DOHH2 (cell line): ENCODE results near the gene RBL1.
"Not testable (repeated sequence)": the region's sequence is repeated elsewhere in the genome, so short reads cannot be mapped to it uniquely, and the experiment has no call there.

Experiments used
- H3F3A ChIP-seq: fragments of 200-600 bp; sonication (generic), shearing (Covaris generic); 2 replicates; pipeline ENCODE4 v1.6.0; 2016; ENCODE audit warnings: antibody characterized with exemption, mild to moderate bottlenecking; ENCODE audit not compliant: control insufficient read depth, insufficient read depth
- H3K27ac ChIP-seq: fragments of 200-600 bp; sonication (generic); 2 replicates; pipeline ENCODE4 v1.5.1; 2014; ENCODE audit warnings: low read depth, mild to moderate bottlenecking, low read length, moderate library complexity
- H3K27me3 ChIP-seq: fragments of 200-600 bp; sonication (generic); 2 replicates; pipeline ENCODE4 v1.6.1; 2014; ENCODE audit warnings: mild to moderate bottlenecking, low read length, mixed read lengths; ENCODE audit not compliant: control insufficient read depth
- H3K36me3 ChIP-seq: fragments of 200-600 bp; sonication (generic); 2 replicates; pipeline ENCODE4 v1.6.1; 2014; ENCODE audit warnings: mild to moderate bottlenecking, low read length, moderate library complexity, mixed read lengths; ENCODE audit not compliant: control insufficient read depth
- H3K4me1 ChIP-seq: fragments of 200-600 bp; sonication (generic); 2 replicates; pipeline ENCODE4 v1.6.1; 2014; ENCODE audit warnings: mild to moderate bottlenecking, low read length, mixed read lengths; ENCODE audit not compliant: control insufficient read depth
- H3K4me2 ChIP-seq: fragments of 200-600 bp; sonication (generic); 2 replicates; pipeline ENCODE4 v1.6.0; 2014; ENCODE audit warnings: mild to moderate bottlenecking, low read length, moderate library complexity
- H3K4me3 ChIP-seq: fragments of 200-600 bp; sonication (generic); 2 replicates; pipeline ENCODE4 v1.5.1; 2014; ENCODE audit warnings: mild to moderate bottlenecking, low read length, mixed read lengths
- H3K79me2 ChIP-seq: fragments of 200-600 bp; sonication (generic); 2 replicates; pipeline ENCODE4 v1.6.1; 2014; ENCODE audit warnings: mild to moderate bottlenecking, low read length, mixed read lengths; ENCODE audit not compliant: control insufficient read depth
- H3K9me2 ChIP-seq: fragments of 200-600 bp; sonication (generic); replicated peaks from 2 replicates; pipeline ENCODE4 v1.6.1; 2014; ENCODE audit warnings: mild to moderate bottlenecking, low read length, mixed read lengths; ENCODE audit not compliant: control insufficient read depth
- H3K9me3 ChIP-seq: fragments of 200-600 bp; sonication (generic); 2 replicates; pipeline ENCODE4 v1.6.1; 2014; ENCODE audit warnings: antibody characterized with exemption, low read length, mixed read lengths; ENCODE audit not compliant: control insufficient read depth, insufficient read depth
- H4K20me1 ChIP-seq: fragments of 200-600 bp; sonication (generic); 2 replicates; pipeline ENCODE4 v1.6.0; 2014; ENCODE audit warnings: low read depth, mild to moderate bottlenecking, antibody characterized with exemption, low read length, moderate library complexity; ENCODE audit not compliant: control insufficient read depth, insufficient read depth
- CTCF ChIP-seq: fragments of 200-600 bp; sonication (generic); IDR thresholded peaks from one replicate; pipeline ENCODE4 v1.5.1; 2014; ENCODE audit warnings: antibody characterized with exemption, mild to moderate bottlenecking, low read depth, low read length; ENCODE audit not compliant: poor library complexity, severe bottlenecking
- EZH2phosphoT487 ChIP-seq: fragments of 200-600 bp; sonication (generic); IDR thresholded peaks from 2 replicates; pipeline ENCODE4 v1.6.1; 2017; ENCODE audit warnings: borderline replicate concordance, mild to moderate bottlenecking, antibody characterized with exemption, low read length, moderate library complexity, mixed read lengths

RBL1 gene

GRCh38 chr20:36998652-36999051 lies 97.1 kb downstream of the RBL1 start:
- Histone ChIP-seq H4K20me1 (no peaks in the 10 kb centered on the region), H3K79me2 (no peaks in the 10 kb centered on the region), H3K36me3 (peaks cover 59% of the 10 kb centered on the region), H3F3A (peaks cover 6% of the 10 kb centered on the region; the same call in 1 of the 2 replicates), H3K4me2 (no peak overlapping the region), H3K4me1 (no peaks in the 10 kb centered on the region), H3K9me3 (no peaks in the 10 kb centered on the region; the same call in 1 of the 2 replicates), H3K27ac (no peak overlapping the region), H3K4me3 (no peak overlapping the region), H3K27me3 (no peaks in the 10 kb centered on the region), H3K9me2 (no peaks in the 10 kb centered on the region)
- no peak for TF ChIP-seq CTCF
- no peak for TF ChIP-seq EZH2phosphoT487

- Histone ChIP-seq H3K4me1 (no peaks in the 10 kb centered on the region), H3K9me2 (no peaks in the 10 kb centered on the region), H3K27me3 (no peaks in the 10 kb centered on the region)
Measured at GRCh38 chr20:36997121-36997520, 98.7 kb downstream of the RBL1 start.

GRCh38 chr20:36994221-36994620 lies 101.6 kb downstream of the RBL1 start:
- H4K20me1 ChIP-seq, H3K79me2 ChIP-seq, H3K27ac ChIP-seq, H3K4me2 ChIP-seq, H3K4me3 ChIP-seq, H3K9me2 ChIP-seq, H3K27me3 ChIP-seq, H3K9me3 ChIP-seq: not testable (repeated sequence)
- H3K4me1 ChIP-seq = peaks cover 19% of the 10 kb centered on the region
- H3F3A ChIP-seq = peaks cover 17% of the 10 kb centered on the region
- H3K36me3 ChIP-seq = peaks cover 53% of the 10 kb centered on the region

More at GRCh38 chr20:36997121-36997520, 98.7 kb downstream of the RBL1 start:
- Histone ChIP-seq H4K20me1 (no peaks in the 10 kb centered on the region), H3K4me2 (no peak overlapping the region), H3K9me3 (peaks cover 5% of the 10 kb centered on the region; the same call in 1 of the 2 replicates), H3K79me2 (no peaks in the 10 kb centered on the region), H3K27ac (no peak overlapping the region), H3K4me3 (no peak overlapping the region), H3F3A (peaks cover 13% of the 10 kb centered on the region; the same call in 1 of the 2 replicates), H3K36me3 (peaks cover 53% of the 10 kb centered on the region)
- TF ChIP-seq CTCF = no peak
- no peak for TF ChIP-seq EZH2phosphoT487

GRCh38 chr20:36992802-36993334 lies 102.9 kb downstream of the RBL1 start:
- no peak overlapping the region for H3K4me3 ChIP-seq
- H3K36me3 ChIP-seq = peaks cover 44% of the 10 kb centered on the region

More at GRCh38 chr20:36992802-36993334, 102.9 kb downstream of the RBL1 start:
- H3K9me2 ChIP-seq = no peaks in the 10 kb centered on the region
- peaks cover 32% of the 10 kb centered on the region for H3K4me1 ChIP-seq
- H3K27me3 ChIP-seq = no peaks in the 10 kb centered on the region
- peaks cover 3% of the 10 kb centered on the region; the same call in 1 of the 2 replicates for H3K79me2 ChIP-seq
- no peaks in the 10 kb centered on the region for H4K20me1 ChIP-seq
- peaks cover 25% of the 10 kb centered on the region for H3F3A ChIP-seq
- H3K4me2 ChIP-seq = no peak overlapping the region
- no peak for TF ChIP-seq CTCF
- no peak for TF ChIP-seq EZH2phosphoT487
- H3K27ac ChIP-seq = no peak overlapping the region
- H3K9me3 ChIP-seq = peaks cover 5% of the 10 kb centered on the region; the same call in 1 of the 2 replicates
